Activated CD8-positive, alpha-beta T cell treated with anti-CD3 and anti-CD28 coated beads for 36 hours (primary cell): ENCODE data around the gene UBE2QL1. TPM values are rescaled to one million over a fixed set of nuclear protein-coding genes. Genes with fewer than 3 reads are reported as not detected.

Source experiments
- ATAC-seq: fragments of 200-7000 bp; cut with Tn5 transposase; one replicate; pipeline ENCODE4 v1.10.0; 2021; ENCODE audit warnings: mild to moderate bottlenecking, moderate library complexity
- CTCF ChIA-PET: fragments of 350-600 bp; sonication (Branson Sonifier 250); formaldehyde crosslinking; loops from one replicate; lab custom pipeline; 2021; ENCODE audit warnings: antibody characterized with exemption; lab: Charles Lee
- POLR2A ChIA-PET: fragments of 350-600 bp; sonication (Branson Sonifier 250); formaldehyde crosslinking; loops from one replicate; lab custom pipeline; 2021; ENCODE audit warnings: antibody characterized with exemption; lab: Charles Lee
- DNase-seq: peaks from one replicate; pipeline ENCODE4 v3.0.0-alpha.2; 2020
- H3K27ac Mint-ChIP-seq: one replicate; pipeline ENCODE4 v1.8.0; 2021; ENCODE audit warnings: mild to moderate bottlenecking, mixed read lengths
- H3K27me3 Mint-ChIP-seq: one replicate; pipeline ENCODE4 v1.8.0; 2021; ENCODE audit warnings: mixed read lengths
- H3K36me3 Mint-ChIP-seq: one replicate; pipeline ENCODE4 v1.8.0; 2021; ENCODE audit warnings: low read depth, mixed read lengths
- H3K4me1 Mint-ChIP-seq: one replicate; pipeline ENCODE4 v1.8.0; 2021; ENCODE audit warnings: low read depth, mixed read lengths
- H3K4me3 Mint-ChIP-seq: one replicate; pipeline ENCODE4 v1.8.0; 2021; ENCODE audit warnings: mild to moderate bottlenecking, moderate library complexity, mixed read lengths
- H3K9me3 Mint-ChIP-seq: one replicate; pipeline ENCODE4 v1.8.0; 2021; ENCODE audit warnings: mixed read lengths
- intact Hi-C: fragments of 100-400 bp; cut with micrococcal nuclease; formaldehyde crosslinking; loops from one replicate; pipeline ENCODE4 v1.10.0; 2022
- total RNA-seq, 2 experiments: library from RNA; stranded (reverse); gene quantifications; one replicate each; pipeline ENCODE4 v1.2.3, GENCODE V29; 2021
- TF ChIP-seq, protein P1 (sequence below): fragments of 200-600 bp; IDR thresholded peaks from one replicate; pipeline ENCODE4 v1.8.0; 2022; ENCODE audit warnings: antibody characterized with exemption, mild to moderate bottlenecking

Gene UBE2QL1
- total RNA-seq, 2 experiments from 2014 or later = not detected

DNA sequence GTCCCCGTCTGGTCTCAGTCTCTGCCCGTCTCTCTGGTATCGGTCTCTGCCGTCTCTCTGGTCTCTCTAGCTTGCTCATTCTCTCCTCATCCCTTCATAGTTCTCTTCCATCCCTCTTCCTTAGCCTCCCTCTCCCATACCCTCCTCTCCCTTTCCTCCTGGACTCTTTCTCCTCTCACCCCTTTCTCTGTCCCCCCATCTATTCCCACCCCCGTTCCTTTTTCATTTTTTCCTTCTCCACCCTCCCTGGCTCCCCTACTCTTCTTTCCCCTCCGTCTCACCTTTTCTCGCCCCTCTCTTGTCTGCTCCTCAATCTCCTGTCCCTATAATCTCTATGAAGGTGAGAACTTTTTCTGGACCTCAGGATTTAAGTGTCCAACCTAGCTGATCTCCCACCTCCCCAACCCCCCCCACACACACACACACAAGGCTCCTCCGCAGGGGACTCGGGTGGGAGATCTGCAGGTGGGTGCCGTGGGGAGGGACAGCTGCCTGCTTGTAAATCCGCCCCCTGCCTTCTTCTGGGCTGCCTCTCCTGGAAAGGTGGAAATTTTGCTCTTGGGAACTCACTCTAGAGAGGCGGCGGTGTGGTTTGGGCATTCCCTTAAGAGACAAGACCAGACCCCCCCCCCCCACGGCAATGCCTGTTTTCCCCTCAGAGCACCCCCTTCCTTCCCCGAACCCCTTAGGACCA, 953 bp downstream of the UBE2QL1 start:
- peaks cover 36% of the 10 kb centered on the region for H3K27me3 Mint-ChIP-seq

DNA sequence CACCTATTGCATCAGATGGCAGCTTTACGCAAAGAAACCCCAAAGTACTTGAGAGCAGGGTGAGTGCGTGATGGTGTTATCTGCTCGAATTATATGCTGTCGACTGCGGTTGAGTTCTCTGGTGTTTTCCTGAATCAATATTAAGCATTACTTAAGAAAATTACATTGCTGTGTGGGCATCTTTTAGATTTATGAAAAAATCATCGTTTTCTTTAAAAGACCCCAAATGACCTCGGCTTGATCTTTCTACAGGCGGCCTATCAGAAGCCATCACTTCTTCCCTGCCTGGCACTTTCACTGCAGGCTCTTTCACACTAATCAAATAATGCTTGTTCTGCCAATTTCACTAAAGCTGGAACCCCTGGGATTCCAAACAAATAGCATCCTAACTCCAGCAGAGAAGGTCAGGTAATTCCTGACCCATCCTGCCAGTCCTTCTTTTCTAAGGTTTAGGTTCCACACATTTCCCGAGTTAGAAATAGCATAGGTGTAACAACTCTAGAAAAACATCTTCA, 1.7 kb downstream of the UBE2QL1 start:
- ChIA-PET CTCF (no interaction called here), POLR2A (no interaction called here)
- Mint-ChIP-seq H3K27me3 (peaks cover 42% of the 10 kb centered on the region), H3K36me3 (no peaks in the 10 kb centered on the region), H3K27ac (no peak overlapping the region), H3K4me3 (no peak overlapping the region), H3K9me3 (no peaks in the 10 kb centered on the region), H3K4me1 (peaks cover 9% of the 10 kb centered on the region)
- no peak for DNase-seq
- intact Hi-C loops = no loop called here
- ATAC-seq = no peak
- TF ChIP-seq, protein P1, sequence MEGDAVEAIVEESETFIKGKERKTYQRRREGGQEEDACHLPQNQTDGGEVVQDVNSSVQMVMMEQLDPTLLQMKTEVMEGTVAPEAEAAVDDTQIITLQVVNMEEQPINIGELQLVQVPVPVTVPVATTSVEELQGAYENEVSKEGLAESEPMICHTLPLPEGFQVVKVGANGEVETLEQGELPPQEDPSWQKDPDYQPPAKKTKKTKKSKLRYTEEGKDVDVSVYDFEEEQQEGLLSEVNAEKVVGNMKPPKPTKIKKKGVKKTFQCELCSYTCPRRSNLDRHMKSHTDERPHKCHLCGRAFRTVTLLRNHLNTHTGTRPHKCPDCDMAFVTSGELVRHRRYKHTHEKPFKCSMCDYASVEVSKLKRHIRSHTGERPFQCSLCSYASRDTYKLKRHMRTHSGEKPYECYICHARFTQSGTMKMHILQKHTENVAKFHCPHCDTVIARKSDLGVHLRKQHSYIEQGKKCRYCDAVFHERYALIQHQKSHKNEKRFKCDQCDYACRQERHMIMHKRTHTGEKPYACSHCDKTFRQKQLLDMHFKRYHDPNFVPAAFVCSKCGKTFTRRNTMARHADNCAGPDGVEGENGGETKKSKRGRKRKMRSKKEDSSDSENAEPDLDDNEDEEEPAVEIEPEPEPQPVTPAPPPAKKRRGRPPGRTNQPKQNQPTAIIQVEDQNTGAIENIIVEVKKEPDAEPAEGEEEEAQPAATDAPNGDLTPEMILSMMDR = no peak

More for the DNA sequence above, 953 bp downstream of the UBE2QL1 start:
- intact Hi-C loops = no loop called here
- no peaks in the 10 kb centered on the region for H3K9me3 Mint-ChIP-seq
- CTCF ChIA-PET = no interaction called here
- POLR2A ChIA-PET = no interaction called here
- H3K36me3 Mint-ChIP-seq = no peaks in the 10 kb centered on the region
- H3K4me3 Mint-ChIP-seq = peak overlapping the region; percentile 54
- no peak overlapping the region for H3K27ac Mint-ChIP-seq
- TF ChIP-seq, protein P1 = no peak
- peaks cover 9% of the 10 kb centered on the region for H3K4me1 Mint-ChIP-seq
- no peak for ATAC-seq
- no peak for DNase-seq

DNA sequence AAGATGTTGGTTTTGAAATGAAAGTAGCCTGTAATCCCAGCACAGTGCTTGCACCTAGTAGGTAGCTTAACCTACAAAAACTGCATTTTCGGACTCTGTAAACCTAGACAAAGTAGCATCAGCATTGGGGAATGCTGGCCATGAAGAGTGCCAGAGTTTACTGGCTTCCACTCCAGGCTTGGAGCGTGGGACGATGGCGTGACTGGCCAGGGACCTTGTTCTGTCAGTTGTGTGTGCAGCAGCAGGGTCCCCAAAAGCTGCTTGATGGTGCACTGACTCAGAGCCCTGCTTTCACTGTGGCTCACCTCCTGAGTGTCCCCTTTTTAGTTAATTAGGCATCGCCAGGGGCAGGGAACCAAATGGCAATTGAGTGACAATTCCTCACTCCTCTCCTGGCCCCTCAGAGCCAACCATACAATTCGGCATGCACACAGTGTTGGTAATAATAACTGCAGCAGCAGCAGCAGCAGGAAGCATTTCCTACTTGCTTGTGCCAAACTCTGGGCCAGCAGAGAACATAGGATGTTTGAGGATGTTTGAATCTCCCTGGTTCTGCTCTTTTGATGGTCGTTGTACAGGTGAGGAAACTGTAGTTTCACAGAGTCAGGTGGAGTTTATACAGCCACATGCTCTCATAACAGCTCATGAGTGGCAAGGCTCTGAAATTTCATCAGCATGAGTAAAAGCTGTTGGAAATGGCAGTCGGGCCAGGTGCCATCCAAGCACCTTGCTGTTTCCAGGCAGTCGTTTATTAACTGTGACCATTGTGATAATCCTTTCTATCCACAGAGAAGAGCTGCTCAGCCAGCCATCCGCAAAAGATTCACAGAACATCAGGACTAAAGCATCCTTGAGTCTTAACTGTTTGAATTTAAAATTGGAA, 4.2 kb downstream of the UBE2QL1 start:
- CTCF ChIA-PET = interaction anchor here (1.5 kb wide), 1 partner anchor 8 kb away, joined by 3 read pairs; no protein-coding TSS in a partner anchor
- Mint-ChIP-seq H3K36me3 (no peaks in the 10 kb centered on the region), H3K9me3 (no peaks in the 10 kb centered on the region), H3K4me3 (no peak overlapping the region), H3K4me1 (peaks cover 9% of the 10 kb centered on the region), H3K27me3 (peaks cover 60% of the 10 kb centered on the region), H3K27ac (no peak overlapping the region)
- DNase-seq (no peak), ATAC-seq (no peak)
- POLR2A ChIA-PET = no interaction called here
- TF ChIP-seq, protein P1 = no peak
- intact Hi-C loops = no loop called here

DNA sequence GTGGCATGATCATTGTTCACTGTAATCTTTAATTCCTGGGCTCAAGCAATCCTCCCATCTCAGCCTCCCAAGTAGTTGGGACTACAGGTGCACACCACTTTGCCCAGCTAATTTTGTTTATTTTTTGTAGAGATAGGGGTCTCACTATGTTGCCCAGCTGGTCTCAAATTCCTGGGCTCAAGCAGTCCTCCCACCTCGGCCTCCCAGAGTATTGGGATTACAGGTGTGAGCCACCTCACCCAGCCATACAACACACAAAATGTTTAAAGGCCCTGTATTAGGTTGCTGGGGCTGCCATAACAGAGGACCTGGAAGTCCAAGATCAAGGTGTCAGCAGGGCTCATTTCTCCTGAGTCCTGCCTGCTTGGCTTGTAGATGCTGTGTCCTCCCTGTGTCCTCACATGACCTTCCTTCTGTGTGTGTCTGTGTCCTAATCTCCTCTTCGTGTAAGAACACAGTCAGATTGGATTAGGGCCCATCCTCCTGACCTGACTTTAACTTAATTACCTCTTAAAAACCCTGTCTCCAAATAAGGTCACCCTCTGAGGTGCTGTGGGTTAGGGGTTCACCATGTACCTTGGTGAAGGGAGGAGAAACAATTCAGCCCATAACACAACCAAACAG, 5.4 kb downstream of the UBE2QL1 start:
- DNase-seq = no peak
- H3K4me3 Mint-ChIP-seq = no peak overlapping the region
- ChIA-PET CTCF (no interaction called here), POLR2A (no interaction called here)
- H3K9me3 Mint-ChIP-seq = no peaks in the 10 kb centered on the region
- TF ChIP-seq, protein P1 = no peak
- no peak for ATAC-seq
- H3K27me3 Mint-ChIP-seq = peaks cover 57% of the 10 kb centered on the region
- no peaks in the 10 kb centered on the region for H3K36me3 Mint-ChIP-seq
- no peak overlapping the region for H3K27ac Mint-ChIP-seq
- intact Hi-C loops = no loop called here
- peaks cover 9% of the 10 kb centered on the region for H3K4me1 Mint-ChIP-seq
